Measurements from ENCODE around the gene IFI44L.

DNA sequence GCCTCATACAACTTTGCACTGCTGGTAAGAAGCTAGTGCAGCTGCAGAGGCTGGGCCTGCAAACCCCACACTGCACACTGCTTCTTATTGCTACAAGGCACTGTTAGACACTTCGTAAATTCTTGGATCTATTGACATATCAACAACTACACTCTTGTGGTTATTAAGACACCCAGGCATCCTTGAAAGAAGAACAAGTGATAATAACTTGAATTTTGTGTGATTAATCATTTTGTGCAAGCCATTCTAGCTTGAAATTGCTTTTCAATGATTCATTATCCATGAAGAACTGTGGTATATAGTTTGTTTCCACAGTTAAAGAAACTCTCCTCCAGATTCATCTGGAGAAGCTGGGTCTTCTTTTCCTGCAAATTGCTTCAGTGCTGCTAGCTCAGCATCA lies 33.7 kb upstream of the IFI44L start:
- TF ChIP-seq, protein P1, sequence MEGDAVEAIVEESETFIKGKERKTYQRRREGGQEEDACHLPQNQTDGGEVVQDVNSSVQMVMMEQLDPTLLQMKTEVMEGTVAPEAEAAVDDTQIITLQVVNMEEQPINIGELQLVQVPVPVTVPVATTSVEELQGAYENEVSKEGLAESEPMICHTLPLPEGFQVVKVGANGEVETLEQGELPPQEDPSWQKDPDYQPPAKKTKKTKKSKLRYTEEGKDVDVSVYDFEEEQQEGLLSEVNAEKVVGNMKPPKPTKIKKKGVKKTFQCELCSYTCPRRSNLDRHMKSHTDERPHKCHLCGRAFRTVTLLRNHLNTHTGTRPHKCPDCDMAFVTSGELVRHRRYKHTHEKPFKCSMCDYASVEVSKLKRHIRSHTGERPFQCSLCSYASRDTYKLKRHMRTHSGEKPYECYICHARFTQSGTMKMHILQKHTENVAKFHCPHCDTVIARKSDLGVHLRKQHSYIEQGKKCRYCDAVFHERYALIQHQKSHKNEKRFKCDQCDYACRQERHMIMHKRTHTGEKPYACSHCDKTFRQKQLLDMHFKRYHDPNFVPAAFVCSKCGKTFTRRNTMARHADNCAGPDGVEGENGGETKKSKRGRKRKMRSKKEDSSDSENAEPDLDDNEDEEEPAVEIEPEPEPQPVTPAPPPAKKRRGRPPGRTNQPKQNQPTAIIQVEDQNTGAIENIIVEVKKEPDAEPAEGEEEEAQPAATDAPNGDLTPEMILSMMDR (optimal IDR thresholded peaks at IDR 0.05 in 1 of 3, IDR thresholded peaks at IDR 0.05 in 1 of 3, conservative IDR thresholded peaks at IDR 0.05 in 1 of 3; ENCODE audit: extremely low read depth in 1 of 3, insufficient read depth in 2 of 3, low read length in 3 of 3), result no peak
- no peak for TF ChIP-seq EZH2 (IDR thresholded peaks at IDR 0.05; ENCODE audit: low read length)
